ENCODE measurements around the gene RNF115. TPM values are rescaled to one million over a fixed set of nuclear protein-coding genes. Genes with fewer than 3 reads are reported as not detected.

RNF115 gene
- total and polyA plus RNA-seq, 2 of the 4 experiments (the other 2 are of a cell fraction): 13.5 to 22.9 TPM

DNA sequence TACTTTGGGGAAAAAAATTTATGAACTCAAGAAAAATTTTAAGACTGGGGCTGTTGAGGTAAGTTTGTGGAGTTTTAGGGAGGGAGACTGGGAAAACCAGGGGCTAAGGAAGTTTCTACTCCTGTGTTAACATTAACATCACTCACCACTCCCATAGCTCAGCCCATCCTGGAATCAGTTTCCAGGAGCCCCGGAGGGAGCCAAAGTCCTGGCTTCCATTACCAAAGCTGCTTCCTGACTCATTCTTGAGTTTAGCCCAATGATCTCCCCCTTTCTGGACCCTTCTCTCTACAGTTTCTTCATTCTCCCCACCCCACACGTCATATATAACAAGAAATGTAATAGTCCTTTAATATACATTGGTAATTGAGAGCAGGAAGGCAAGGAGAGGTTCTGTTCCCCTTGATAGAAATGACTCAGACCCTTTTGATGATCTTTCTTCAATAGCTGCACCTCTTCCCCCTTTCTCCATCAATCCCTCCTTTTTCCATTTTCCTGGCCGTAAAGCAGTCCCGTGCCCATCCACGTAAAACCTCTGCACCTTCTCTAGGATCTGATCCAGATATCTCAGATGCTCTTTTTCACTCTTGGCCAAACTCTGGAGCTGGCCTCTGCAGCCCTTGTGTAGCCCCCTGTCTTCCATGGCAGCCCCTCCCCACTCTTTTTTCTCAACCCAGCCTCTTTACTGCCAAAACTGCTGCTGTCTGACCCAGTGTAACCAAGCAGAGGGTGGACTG lies 39.6 kb upstream of the RNF115 start (continued):
- TF ChIP-seq CHD1 (IDR thresholded peaks at IDR 0.05; ENCODE audit: low read depth, low read length): no peak

GRCh38 chr1:145859491-145860023 lies 35.7 kb upstream of the RNF115 start:
- H3K56ac ChIP-seq (ENCODE audit: extremely low read depth, insufficient read depth, low read length): peak overlapping the region; percentile 88
- H2BK120ac ChIP-seq (ENCODE audit: low read depth, low read length): peak overlapping the region; percentile 70; the same call in 1 of the 2 replicates
- peak; percentile 82 for DNase-seq
- H3K27me3 ChIP-seq (ENCODE audit: control insufficient read depth, insufficient read depth, low read length): no peaks in the 10 kb centered on the region
- peaks cover 3% of the 10 kb centered on the region for H3K4me1 ChIP-seq (ENCODE audit: control insufficient read depth, insufficient read depth, low read length)
- peak overlapping the region; percentile 98 for H2AK9ac ChIP-seq (replicated peaks; ENCODE audit: low read depth, low read length, poor library complexity)
- H3K79me1 ChIP-seq (ENCODE audit: low read depth in 1 of 2, low read length in 2 of 2): peaks cover 19 to 46% of the 10 kb centered on the region in 2 experiments
- H3K27ac ChIP-seq (ENCODE audit: insufficient read depth, low read length): peak overlapping the region; percentile 83
- ChIA-PET CTCF (interaction anchor here (0.6 to 2.3 kb wide), 10 partner anchors 10 to 148 kb away, joined by 3 to 13 read pairs (median 5); partner anchors contain the start of genes LIX1L and NUDT17), POLR2A (ENCODE audit: unreplicated experiment) (interaction anchor here (0.6 to 1.7 kb wide), 3 partner anchors 13 to 94 kb away, joined by 5 to 14 read pairs (median 8); no protein-coding TSS in a partner anchor)
- H3K18ac ChIP-seq (ENCODE audit: low read depth, low read length): peak overlapping the region; percentile 33
- H3K4me2 ChIP-seq (ENCODE audit: low read depth, low read length): peak overlapping the region; percentile 69
- peak overlapping the region; percentile 93 for H3K4ac ChIP-seq (ENCODE audit: low read depth, low read length)
- no TSS peak for BruUV-seq (replicated peaks)
- H2AK5ac ChIP-seq (ENCODE audit: low read depth, low read length): peak overlapping the region; percentile 87
- peaks cover 16% of the 10 kb centered on the region for H3K9me1 ChIP-seq (ENCODE audit: insufficient read depth, low read length)
- TF ChIP-seq, protein P1, sequence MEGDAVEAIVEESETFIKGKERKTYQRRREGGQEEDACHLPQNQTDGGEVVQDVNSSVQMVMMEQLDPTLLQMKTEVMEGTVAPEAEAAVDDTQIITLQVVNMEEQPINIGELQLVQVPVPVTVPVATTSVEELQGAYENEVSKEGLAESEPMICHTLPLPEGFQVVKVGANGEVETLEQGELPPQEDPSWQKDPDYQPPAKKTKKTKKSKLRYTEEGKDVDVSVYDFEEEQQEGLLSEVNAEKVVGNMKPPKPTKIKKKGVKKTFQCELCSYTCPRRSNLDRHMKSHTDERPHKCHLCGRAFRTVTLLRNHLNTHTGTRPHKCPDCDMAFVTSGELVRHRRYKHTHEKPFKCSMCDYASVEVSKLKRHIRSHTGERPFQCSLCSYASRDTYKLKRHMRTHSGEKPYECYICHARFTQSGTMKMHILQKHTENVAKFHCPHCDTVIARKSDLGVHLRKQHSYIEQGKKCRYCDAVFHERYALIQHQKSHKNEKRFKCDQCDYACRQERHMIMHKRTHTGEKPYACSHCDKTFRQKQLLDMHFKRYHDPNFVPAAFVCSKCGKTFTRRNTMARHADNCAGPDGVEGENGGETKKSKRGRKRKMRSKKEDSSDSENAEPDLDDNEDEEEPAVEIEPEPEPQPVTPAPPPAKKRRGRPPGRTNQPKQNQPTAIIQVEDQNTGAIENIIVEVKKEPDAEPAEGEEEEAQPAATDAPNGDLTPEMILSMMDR (conservative IDR thresholded peaks at IDR 0.05; ENCODE audit: low read depth, low read length): peak; percentile 22; the same call in 1 of the 2 replicates
- TF ChIP-seq RCOR1 (IDR thresholded peaks at IDR 0.05; ENCODE audit: insufficient replicate concordance, low read length) (no peak), RFX5 (IDR thresholded peaks at IDR 0.05; ENCODE audit: low read depth, low read length) (no peak), ELK1 (IDR thresholded peaks at IDR 0.05; ENCODE audit: borderline replicate concordance, low read depth, low read length) (no peak), MXI1 (IDR thresholded peaks at IDR 0.05; ENCODE audit: borderline replicate concordance, low read depth, low read length) (peak; percentile 10; the same call in 1 of the 2 replicates), POLR2A (IDR thresholded peaks at IDR 0.05; ENCODE audit: low read depth, low read length) (peak; percentile 52; the same call in 1 of the 2 replicates), MAZ (IDR thresholded peaks at IDR 0.05; ENCODE audit: borderline replicate concordance, low read depth, low read length) (peak; percentile 82; the same call in 1 of the 2 replicates), CHD1 (IDR thresholded peaks at IDR 0.05; ENCODE audit: low read depth, low read length) (no peak)
- no peaks in the 10 kb centered on the region for H3K9me3 ChIP-seq (ENCODE audit: control insufficient read depth, insufficient read depth, low read length)
- H4K8ac ChIP-seq (ENCODE audit: low read depth in 2 of 2, low read length in 2 of 2): peak overlapping the region; percentile 18 to 99
- H4K5ac ChIP-seq (ENCODE audit: low read depth, low read length): peak overlapping the region; percentile 57
- peak overlapping the region; percentile 84 for H3K4me3 ChIP-seq (ENCODE audit: insufficient read depth, low read depth, low read length)
- peak overlapping the region; percentile 89 for H3K14ac ChIP-seq (replicated peaks; ENCODE audit: low read depth, low read length)
- dilution Hi-C loops (cut with HindIII; ENCODE audit: low sequenced_read_pairs, unreplicated experiment): no loop called here
- peak overlapping the region; percentile 83 for H2BK5ac ChIP-seq (ENCODE audit: low read depth, low read length, poor library complexity, severe bottlenecking)
- intact Hi-C loops (cut with micrococcal nuclease): loop anchor here (1.0 to 5.0 kb wide), 2 partner anchors 33 to 98 kb away; partner anchors contain the start of gene LIX1L
- peak overlapping the region; percentile 100 for H2AFZ ChIP-seq (replicated peaks; ENCODE audit: low read length, poor library complexity)
- in situ Hi-C loops (cut with MboI; ENCODE audit: low sequenced_read_pairs): no loop called here
- peak overlapping the region; percentile 59; the same call in 1 of the 3 replicates for H2BK15ac ChIP-seq (ENCODE audit: low read depth, low read length)
- H4K91ac ChIP-seq (ENCODE audit: insufficient read depth, low read depth, low read length): peak overlapping the region; percentile 72
- peaks cover 20% of the 10 kb centered on the region for H3K36me3 ChIP-seq (ENCODE audit: control insufficient read depth, insufficient read depth, low read length)
- H3K23ac ChIP-seq (ENCODE audit: low read depth, low read length): peak overlapping the region; percentile 96
- peaks cover 16% of the 10 kb centered on the region; the same call in 1 of the 2 replicates for H4K20me1 ChIP-seq (ENCODE audit: insufficient read depth, low read length)
- 0% methylated on average over 8 of the region's 41 CpGs; no CpG with 5 or more reads in 1 of the 2 experiments for WGBS, 2 experiments (ENCODE audit: extremely low coverage in 2 of 2, insufficient read length in 1 of 2)
- peak overlapping the region; percentile 82 for H3K9ac ChIP-seq (ENCODE audit: low read depth, low read length)
- H2BK20ac ChIP-seq (ENCODE audit: low read depth, low read length): no peak overlapping the region
- peak; percentile 84 for ATAC-seq (ENCODE audit: low read depth)

All from IMR-90 (cell line).